Progenitor cell of endocrine pancreas (in vitro differentiated cells): ENCODE measurements around the gene MBL2. TPM values are rescaled to one million over a fixed set of nuclear protein-coding genes. Genes with fewer than 3 reads are reported as not detected.

Experiments used
- DNase-seq: peaks from one replicate; pipeline ENCODE4 v3.0.0; 2021; ENCODE audit warnings: low spot score; ENCODE audit not compliant: unreplicated experiment
- H3K27ac Mint-ChIP-seq: 2 replicates; pipeline ENCODE4 v1.8.0; 2021; ENCODE audit warnings: mild to moderate bottlenecking, moderate library complexity, mixed read lengths
- H3K27me3 Mint-ChIP-seq: 2 replicates; pipeline ENCODE4 v1.8.0; 2021; ENCODE audit warnings: mixed read lengths
- H3K36me3 Mint-ChIP-seq: 2 replicates; pipeline ENCODE4 v1.8.0; 2022; ENCODE audit warnings: mixed read lengths; ENCODE audit not compliant: insufficient read depth
- H3K4me1 Mint-ChIP-seq: 2 replicates; pipeline ENCODE4 v1.8.0; 2021; ENCODE audit warnings: low read depth, mixed read lengths
- H3K4me3 Mint-ChIP-seq: 2 replicates; pipeline ENCODE4 v1.8.0; 2021; ENCODE audit warnings: low read depth, mild to moderate bottlenecking, moderate library complexity, mixed read lengths
- H3K9me3 Mint-ChIP-seq: 2 replicates; pipeline ENCODE4 v1.8.0; 2021; ENCODE audit warnings: low read depth, mixed read lengths
- CTCF ChIP-seq: fragments of 200-600 bp; sonication (generic); IDR thresholded peaks from one replicate; pipeline ENCODE4 v1.5.0; 2021; ENCODE audit warnings: antibody characterized with exemption, mild to moderate bottlenecking; ENCODE audit not compliant: unreplicated experiment
- total RNA-seq: library from RNA; stranded (reverse); gene quantifications from 2 replicates; pipeline ENCODE4 v1.2.1, GENCODE V29; 2021

Gene MBL2
- total RNA-seq, 1 donor from 2014 or later = not detected

- Mint-ChIP-seq H3K9me3 (no peaks in the 10 kb centered on the region), H3K4me1 (peaks cover 2% of the 10 kb centered on the region), H3K27me3 (no peaks in the 10 kb centered on the region), H3K4me3 (no peak overlapping the region), H3K36me3 (no peaks in the 10 kb centered on the region), H3K27ac (no peak overlapping the region)
- no peak for DNase-seq
- no peak for TF ChIP-seq CTCF
These were observed 22.0 kb downstream of the MBL2 start for GRCh38 chr10:52750629-52751028.

GRCh38 chr10:52747694-52748093 is 24.9 kb downstream of the MBL2 start:
- DNase-seq = no peak
- Mint-ChIP-seq H3K9me3 (no peaks in the 10 kb centered on the region), H3K36me3 (no peaks in the 10 kb centered on the region), H3K27ac (no peak overlapping the region), H3K4me3 (no peak overlapping the region), H3K27me3 (no peaks in the 10 kb centered on the region), H3K4me1 (peaks cover 2% of the 10 kb centered on the region)
- no peak for TF ChIP-seq CTCF

GRCh38 chr10:52746169-52746568 is 26.4 kb downstream of the MBL2 start:
- Mint-ChIP-seq H3K9me3 (no peaks in the 10 kb centered on the region), H3K36me3 (no peaks in the 10 kb centered on the region), H3K4me3 (no peak overlapping the region), H3K27me3 (no peaks in the 10 kb centered on the region), H3K27ac (no peak overlapping the region), H3K4me1 (peaks cover 2% of the 10 kb centered on the region)
- DNase-seq = no peak
- TF ChIP-seq CTCF = no peak

GRCh38 chr10:52744057-52744805 is 28.4 kb downstream of the MBL2 start:
- Mint-ChIP-seq H3K27ac (no peak overlapping the region), H3K36me3 (no peaks in the 10 kb centered on the region), H3K27me3 (no peaks in the 10 kb centered on the region), H3K4me3 (no peak overlapping the region), H3K9me3 (no peaks in the 10 kb centered on the region), H3K4me1 (peaks cover 2% of the 10 kb centered on the region)
- TF ChIP-seq CTCF = no peak
- no peak for DNase-seq

GRCh38 chr10:52742731-52743130 is 29.9 kb downstream of the MBL2 start:
- Mint-ChIP-seq H3K4me3 (no peak overlapping the region), H3K27me3 (no peaks in the 10 kb centered on the region), H3K4me1 (peaks cover 2% of the 10 kb centered on the region), H3K27ac (no peak overlapping the region), H3K9me3 (no peaks in the 10 kb centered on the region), H3K36me3 (no peaks in the 10 kb centered on the region)
- DNase-seq = no peak
- no peak for TF ChIP-seq CTCF
